ENCODE results near the gene TSLP.

Gene TSLP

DNA sequence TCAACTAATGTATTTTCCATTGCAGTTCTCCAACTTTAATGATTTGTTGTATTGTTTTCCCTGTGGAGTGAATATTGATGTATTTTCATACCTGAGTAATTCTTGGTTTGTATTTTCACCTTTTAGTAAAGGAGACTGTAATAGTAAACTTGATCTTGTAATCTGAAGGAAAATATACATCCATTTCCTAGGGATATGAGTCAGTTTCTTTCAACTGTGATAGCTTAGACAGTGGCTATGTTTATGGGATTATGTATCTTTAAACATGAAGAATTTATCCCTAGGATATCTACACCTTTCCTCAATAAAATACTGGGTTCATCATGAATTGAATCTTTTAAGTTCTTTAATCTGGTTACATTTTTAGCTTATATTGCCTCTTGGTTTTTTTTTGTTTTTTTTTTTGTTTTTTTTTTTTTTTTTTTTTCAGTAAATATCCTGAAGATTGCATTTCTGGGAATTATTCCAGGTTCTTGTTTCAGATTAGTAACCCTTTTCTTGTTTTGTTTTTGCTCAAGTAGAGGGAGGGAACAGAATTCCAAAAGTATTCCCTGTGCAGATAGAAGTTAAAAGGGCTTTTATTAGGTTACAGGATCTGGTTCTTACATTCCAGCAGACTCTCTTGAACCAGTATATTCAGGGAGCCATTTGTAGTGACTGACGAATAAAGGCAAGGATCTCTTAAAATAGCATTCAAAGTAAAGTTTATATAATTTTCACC, 27.7 kb downstream of the TSLP start:
- DNase-seq (ENCODE audit: low spot score), result no peak

DNA sequence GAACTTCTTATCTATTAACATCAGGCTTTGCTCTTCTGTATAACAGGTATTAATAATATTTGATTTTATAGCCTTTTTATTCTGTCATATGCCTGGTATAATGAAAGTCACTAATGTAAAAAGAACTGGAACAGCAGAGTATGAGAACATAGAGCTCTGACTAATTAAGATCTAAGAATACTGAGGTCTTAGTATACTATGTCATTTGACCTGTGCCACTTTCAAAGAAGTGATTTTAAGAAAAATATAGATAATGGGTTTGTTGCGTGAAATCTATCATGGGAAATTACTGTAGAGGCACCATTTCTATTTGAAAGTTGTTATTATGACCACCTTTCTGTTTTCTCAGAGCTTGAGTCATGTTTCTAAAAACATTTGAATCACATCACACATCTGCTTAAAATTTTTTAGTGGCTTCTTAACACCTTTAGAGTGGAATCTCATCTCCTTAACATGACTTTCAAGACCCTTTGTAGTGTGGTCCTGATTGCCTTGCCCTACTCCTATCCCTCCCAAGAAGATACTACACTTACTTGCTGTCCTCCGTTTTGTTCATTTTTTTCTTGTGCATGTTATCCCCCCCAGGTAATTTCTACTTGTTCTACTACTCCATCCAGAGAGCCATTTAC, 34.9 kb downstream of the TSLP start:
- no peak for DNase-seq (ENCODE audit: low spot score)

DNA sequence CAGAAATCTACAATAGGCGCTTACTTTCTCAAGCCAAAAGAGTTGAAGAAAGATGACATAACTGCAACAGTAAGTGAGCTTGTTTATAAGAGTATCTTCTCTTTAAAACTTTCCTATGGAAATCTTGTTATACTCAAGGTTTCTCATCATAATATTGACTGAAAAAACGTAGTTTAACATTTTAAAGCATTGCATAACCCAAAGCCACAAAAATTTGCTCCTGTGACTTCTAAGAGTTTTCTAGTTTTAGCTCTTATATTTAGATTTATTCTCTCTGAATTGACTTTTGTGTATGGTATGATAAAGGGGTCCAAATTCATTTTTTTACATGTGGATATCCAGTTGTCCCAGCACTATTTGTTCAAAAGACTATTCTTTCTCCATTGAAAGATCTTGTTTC, 35.9 kb downstream of the TSLP start:
- DNase-seq (ENCODE audit: low spot score), result no peak

DNA sequence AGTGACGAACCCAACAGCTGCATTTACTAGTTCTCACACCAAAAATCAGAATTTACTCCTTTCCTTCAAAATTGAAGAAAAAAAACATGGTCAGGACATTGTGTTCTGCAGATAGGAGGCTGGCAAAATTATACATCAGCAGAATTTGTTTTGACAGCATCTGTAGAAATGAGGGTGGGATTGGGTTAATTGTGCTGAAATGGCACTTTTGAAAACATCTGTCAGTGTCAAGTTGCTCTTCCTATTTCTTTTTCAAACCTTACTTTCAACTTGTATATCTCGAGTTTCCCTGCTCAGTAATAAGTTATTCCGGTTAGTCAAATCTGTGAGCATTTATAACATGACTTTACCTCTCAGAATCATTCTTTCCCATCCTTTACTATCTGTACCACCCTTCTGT, 40.4 kb downstream of the TSLP start:
- DNase-seq (ENCODE audit: low spot score), result no peak

DNA sequence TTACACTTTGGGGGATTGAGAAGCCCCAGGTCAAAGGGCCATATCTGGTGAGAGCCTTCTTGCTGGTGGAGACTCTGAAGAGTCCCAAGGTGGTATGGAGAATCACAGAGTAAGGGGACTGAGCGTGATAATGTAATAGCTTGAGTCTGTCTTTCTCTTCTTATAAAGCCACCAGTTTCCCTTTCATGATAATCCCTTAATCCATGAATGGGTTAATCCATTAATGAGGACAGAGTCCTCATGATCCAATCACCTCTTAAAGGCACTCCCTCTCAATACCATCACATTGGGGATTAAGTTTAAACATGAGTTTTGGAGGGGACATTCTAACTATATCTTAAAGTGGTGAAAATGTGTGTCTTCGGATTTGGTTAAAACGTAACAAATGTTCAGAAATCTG, 42.2 kb downstream of the TSLP start:
- DNase-seq (ENCODE audit: low spot score), result no peak

DNA sequence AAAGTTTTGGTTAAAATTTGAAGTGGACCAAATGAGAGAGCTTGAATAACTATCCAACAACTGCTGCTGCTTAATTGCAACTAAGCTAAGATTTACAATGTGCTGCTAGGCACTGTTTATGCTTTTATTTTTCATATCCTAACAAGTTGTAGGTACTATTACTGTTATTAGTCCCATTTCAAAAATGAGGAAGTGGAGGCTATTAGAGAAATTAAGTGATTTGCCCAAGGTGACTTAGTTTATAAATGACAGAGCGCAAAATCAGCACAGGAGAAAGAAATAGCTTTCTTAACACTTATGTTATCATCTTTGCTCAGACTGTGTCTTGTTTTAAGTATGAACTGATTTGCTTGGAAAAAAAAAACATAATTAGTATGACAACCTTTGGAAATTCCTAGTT, 43.7 kb downstream of the TSLP start:
- DNase-seq (ENCODE audit: low spot score), result no peak

DNA sequence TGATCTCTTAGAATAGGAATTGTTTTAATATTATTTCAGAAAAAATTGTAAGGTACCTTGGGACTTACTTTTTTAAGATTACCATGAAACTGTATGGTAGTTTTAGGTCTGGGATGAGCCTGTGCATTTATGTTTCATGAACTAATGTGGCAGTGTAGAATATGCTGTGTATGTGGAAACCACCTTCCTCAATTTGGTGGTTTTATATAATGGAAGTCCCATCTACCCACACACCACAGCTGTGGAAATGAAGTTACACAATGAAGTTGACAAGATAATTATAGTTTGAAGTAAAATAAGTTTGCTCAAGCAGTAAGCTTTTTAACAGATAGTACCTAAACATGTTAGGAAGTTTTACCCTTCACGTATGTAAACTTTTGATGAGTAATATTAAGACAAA, 45.0 kb downstream of the TSLP start:
- no peak for DNase-seq (ENCODE audit: low spot score)

DNA sequence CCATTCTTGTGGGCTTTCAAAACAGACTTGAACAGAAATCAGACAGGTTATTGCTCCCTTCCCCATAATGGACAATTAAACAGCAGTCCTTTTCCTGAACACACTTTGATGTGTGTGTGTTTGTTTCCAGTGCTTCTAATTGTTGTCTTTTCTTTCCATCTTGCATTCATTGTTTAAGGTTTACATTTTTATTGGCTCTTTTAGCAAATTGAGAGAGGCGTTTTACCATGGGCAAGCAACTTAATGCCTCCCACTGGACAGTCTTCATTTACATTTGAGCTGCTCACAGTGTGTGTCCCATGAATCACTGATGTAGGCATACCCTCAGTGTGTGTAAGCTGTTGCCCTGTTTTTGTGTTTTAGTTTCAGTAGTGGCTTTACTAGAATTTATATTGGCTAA, 45.6 kb downstream of the TSLP start:
- DNase-seq (ENCODE audit: low spot score), result no peak

DNA sequence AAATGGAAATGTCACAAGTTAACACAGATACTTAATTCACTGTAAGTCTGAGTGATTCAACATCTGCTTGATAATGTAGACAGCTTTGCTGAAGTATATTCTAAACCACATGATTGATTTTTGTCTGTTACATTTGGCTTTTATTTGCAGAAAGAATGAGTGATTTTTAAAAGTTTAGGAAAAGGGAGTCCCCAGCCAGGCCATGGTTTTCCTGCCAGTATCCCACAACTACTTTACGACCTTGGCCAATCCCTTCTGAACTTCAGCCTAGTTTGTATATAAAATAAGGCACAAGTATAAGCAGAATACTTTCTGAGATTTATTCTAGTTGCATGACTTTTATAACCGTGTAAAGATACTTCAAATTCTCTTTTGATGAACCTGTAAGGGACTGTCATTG, 47.7 kb downstream of the TSLP start:
- no peak for DNase-seq (ENCODE audit: low spot score)

DNA sequence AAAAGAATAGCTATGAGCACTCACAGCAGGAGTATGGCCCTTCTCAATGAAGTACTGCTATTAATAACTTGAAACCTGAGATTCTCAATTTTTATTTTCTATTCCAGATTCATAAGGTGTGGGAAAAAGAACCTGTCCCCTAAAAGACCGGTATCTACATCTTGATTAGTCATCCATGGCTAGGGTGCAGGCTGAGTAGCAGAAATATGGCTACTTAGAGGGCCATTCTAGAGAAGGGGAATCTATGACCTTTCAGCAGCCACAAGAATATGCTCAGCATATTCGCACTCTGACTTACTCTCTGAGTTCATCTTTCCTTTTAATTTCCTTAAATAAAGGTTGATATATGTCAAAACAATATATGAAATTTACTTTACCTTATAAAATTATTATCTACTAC, 48.3 kb downstream of the TSLP start:
- DNase-seq (ENCODE audit: low spot score), result no peak

DNA sequence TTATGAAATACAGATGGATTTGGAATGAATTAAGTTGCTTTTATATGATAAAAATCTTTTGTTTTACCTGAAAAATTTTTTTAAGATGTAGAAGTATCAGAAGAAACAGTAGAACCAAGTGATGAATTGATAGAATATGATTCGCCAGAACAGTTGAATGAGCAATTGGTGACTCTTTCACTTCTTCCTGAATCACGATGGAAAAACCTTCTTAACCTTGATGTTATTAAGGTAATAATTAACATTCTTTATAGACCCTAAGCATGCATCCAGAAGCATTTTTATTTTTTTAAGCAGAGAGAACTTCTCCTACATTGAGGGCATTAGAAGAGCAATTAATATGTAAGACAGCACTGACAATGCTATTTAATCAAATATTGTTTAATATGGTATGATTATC, 49.4 kb downstream of the TSLP start:
- no peak for DNase-seq (ENCODE audit: low spot score)

DNA sequence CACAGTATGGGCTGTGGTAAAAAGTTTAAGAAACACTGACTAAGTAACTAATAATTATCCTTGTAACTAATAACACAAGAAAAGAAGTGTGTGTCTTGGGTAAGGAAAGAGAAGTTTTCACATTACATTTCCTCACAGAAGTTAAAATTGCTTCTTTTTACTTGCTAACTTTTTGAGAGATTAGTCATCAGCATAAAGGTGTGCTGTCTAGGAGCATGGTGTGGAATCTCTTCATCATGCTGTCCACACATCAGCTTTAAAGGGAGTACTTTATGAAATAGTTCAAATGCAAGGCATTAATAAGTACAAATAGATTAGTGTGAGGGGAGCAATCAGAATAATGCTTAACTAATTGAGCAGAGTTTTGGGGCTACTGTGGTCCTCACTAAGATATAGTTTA, 50.4 kb downstream of the TSLP start:
- DNase-seq (ENCODE audit: low spot score), result no peak

DNA sequence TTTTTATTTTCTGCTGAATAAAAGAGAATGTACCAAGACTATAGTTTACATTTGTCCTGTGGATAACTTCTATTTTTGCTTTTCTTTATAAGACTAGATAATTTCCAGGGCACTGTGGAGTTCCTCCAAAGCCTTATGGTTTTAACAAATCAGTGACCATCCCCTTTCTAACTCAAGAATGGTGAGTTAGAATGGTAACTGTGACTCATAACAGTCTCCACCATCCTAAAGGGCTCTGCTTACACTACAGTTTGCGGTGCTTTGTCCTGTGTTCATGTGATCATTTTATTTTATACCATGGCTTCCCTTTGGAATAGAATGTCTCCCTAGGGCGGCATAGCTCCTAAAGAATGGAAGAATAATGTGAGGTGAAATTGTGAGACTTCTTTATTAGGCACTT, 50.9 kb downstream of the TSLP start:
- no peak for DNase-seq (ENCODE audit: low spot score)

DNA sequence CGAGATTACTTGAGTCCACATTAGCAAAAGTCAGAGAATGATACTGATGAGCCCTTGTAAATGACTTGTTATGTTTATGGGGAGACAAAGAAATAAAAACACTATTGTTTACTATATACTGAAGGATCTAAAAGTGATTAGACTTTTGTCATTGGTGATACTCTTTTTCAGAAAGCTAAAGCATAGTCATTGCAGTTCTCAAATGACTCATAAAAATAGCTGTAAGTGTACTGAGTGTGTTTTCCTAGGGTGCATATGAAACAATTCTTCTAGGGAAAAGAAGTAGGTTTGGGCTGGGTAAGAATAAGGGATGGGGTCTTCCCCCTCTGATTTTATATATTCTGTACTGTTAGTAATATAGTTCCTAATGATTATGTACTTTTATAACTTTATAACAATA, 53.3 kb downstream of the TSLP start:
- no peak for DNase-seq (ENCODE audit: low spot score)

DNA sequence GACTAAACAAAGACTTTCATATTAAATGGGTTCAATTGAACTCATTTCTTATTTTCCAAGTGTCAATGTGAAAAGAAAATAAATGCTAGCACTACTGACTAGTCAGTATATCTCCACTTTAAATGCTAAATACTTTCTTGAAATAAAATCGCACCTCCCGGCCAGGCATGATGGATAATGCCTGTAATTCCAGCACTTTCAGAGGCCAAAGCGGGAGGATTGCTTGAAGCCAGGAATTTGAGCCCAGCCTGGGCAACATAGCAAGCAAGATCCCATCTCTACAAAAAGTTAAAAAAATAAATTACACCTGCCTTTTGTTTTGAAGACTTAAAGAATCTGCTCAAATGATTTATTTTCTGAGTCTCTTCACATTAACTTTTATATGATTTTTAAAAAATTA, 55.4 kb downstream of the TSLP start:
- DNase-seq (ENCODE audit: low spot score), result no peak
